Mesodermal cell (in vitro differentiated cells): ENCODE measurements around the gene SYNE2.
"Not testable (repeated sequence)": the region's sequence is repeated elsewhere in the genome, so short reads cannot be mapped to it uniquely, and the experiment has no call there.

Experiments
- H3K27ac ChIP-seq: 2 replicates; pipeline ENCODE4 v1.7.0; 2013; ENCODE audit warnings: mild to moderate bottlenecking, low read depth, low read length, moderate library complexity; ENCODE audit not compliant: severe bottlenecking
- H3K36me3 ChIP-seq: 2 replicates; pipeline ENCODE4 v1.7.1; 2013; ENCODE audit warnings: mild to moderate bottlenecking, low read length, moderate library complexity; ENCODE audit not compliant: control insufficient read depth, insufficient read depth
- H3K4me1 ChIP-seq: one replicate; pipeline ENCODE4 v1.7.1; 2013; ENCODE audit warnings: mild to moderate bottlenecking, low read length; ENCODE audit not compliant: insufficient read depth, control insufficient read depth, poor library complexity, severe bottlenecking
- H3K4me3 ChIP-seq: 2 replicates; pipeline ENCODE4 v1.7.0; 2013; ENCODE audit warnings: low read length, control low read depth, mild to moderate bottlenecking; ENCODE audit not compliant: insufficient read depth, poor library complexity, severe bottlenecking; ENCODE audit errors: extremely low read depth
- H3K9me3 ChIP-seq: 2 replicates; pipeline ENCODE4 v1.7.1; 2013; ENCODE audit warnings: mild to moderate bottlenecking, low read length, moderate library complexity; ENCODE audit not compliant: control insufficient read depth
- WGBS, 2 experiments: methylation state at CpG; one replicate each; pipeline ENCODE4 v1.1.5; 2013; ENCODE audit warnings: missing lambda C conversion rate in 2 of 2; ENCODE audit not compliant: insufficient coverage in 2 of 2; 5-methylcytosine and 5-hydroxymethylcytosine counted together

The SYNE2 gene

GRCh38 chr14:64118403-64118742 lies 265.6 kb downstream of the SYNE2 start:
- H3K4me3 ChIP-seq, H3K9me3 ChIP-seq, H3K27ac ChIP-seq, H3K4me1 ChIP-seq, H3K36me3 ChIP-seq: not testable (repeated sequence)
- WGBS, 2 experiments: 88 to 97% methylated on average over 4 to 5 of the region's 7 CpGs

- WGBS, 2 experiments: no CpG with 5 or more reads among the region's 2 CpGs
- H3K36me3 ChIP-seq: peaks cover 7% of the 10 kb centered on the region
- no peak overlapping the region for H3K4me3 ChIP-seq
- H3K4me1 ChIP-seq: peaks cover 5% of the 10 kb centered on the region
- no peak overlapping the region for H3K27ac ChIP-seq
- H3K9me3 ChIP-seq: no peaks in the 10 kb centered on the region
These were observed 266.1 kb downstream of the SYNE2 start for GRCh38 chr14:64118892-64119291.

- WGBS, 2 experiments: 85 to 86% methylated on average over 1 to 2 of the region's 2 CpGs
- Histone ChIP-seq H3K9me3 (no peaks in the 10 kb centered on the region), H3K4me3 (no peak overlapping the region), H3K36me3 (peaks cover 7% of the 10 kb centered on the region), H3K4me1 (peaks cover 2% of the 10 kb centered on the region), H3K27ac (no peak overlapping the region)
These were observed 266.7 kb downstream of the SYNE2 start for GRCh38 chr14:64119500-64119899.

GRCh38 chr14:64119980-64120379 lies 267.2 kb downstream of the SYNE2 start:
- peaks cover 7% of the 10 kb centered on the region for H3K36me3 ChIP-seq

GRCh38 chr14:64123241-64123822 lies 270.5 kb downstream of the SYNE2 start:
- 93 to 94% methylated on average over 5 of the region's 5 CpGs for WGBS, 2 experiments
- Histone ChIP-seq H3K36me3 (peaks cover 19% of the 10 kb centered on the region), H3K4me1 (no peaks in the 10 kb centered on the region), H3K9me3 (no peaks in the 10 kb centered on the region), H3K27ac (no peak overlapping the region), H3K4me3 (no peak overlapping the region)

More at GRCh38 chr14:64119980-64120379, 267.2 kb downstream of the SYNE2 start:
- Histone ChIP-seq H3K4me3 (no peak overlapping the region), H3K4me1 (no peaks in the 10 kb centered on the region), H3K9me3 (no peaks in the 10 kb centered on the region), H3K27ac (no peak overlapping the region)

GRCh38 chr14:64125270-64125669 lies 272.5 kb downstream of the SYNE2 start:
- Histone ChIP-seq H3K27ac (no peak overlapping the region), H3K4me1 (no peaks in the 10 kb centered on the region), H3K9me3 (no peaks in the 10 kb centered on the region), H3K4me3 (no peak overlapping the region), H3K36me3 (peaks cover 19% of the 10 kb centered on the region)
- WGBS, 2 experiments: 69 to 94% methylated on average over 1 to 2 of the region's 2 CpGs

GRCh38 chr14:64126548-64126947 lies 273.7 kb downstream of the SYNE2 start:
- Histone ChIP-seq H3K36me3 (peaks cover 19% of the 10 kb centered on the region), H3K9me3 (no peaks in the 10 kb centered on the region), H3K4me1 (no peaks in the 10 kb centered on the region), H3K4me3 (no peak overlapping the region), H3K27ac (no peak overlapping the region)
- WGBS, 2 experiments: 93% methylated on average over 5 of the region's 6 CpGs

GRCh38 chr14:64137657-64138290 lies 285.0 kb downstream of the SYNE2 start:
- Histone ChIP-seq H3K9me3 (no peaks in the 10 kb centered on the region), H3K36me3 (peaks cover 4% of the 10 kb centered on the region)
- 83 to 88% methylated on average over 5 to 7 of the region's 9 CpGs for WGBS, 2 experiments

GRCh38 chr14:64147126-64147790 lies 294.5 kb downstream of the SYNE2 start:
- Histone ChIP-seq H3K4me1 (peaks cover 8% of the 10 kb centered on the region), H3K36me3 (no peaks in the 10 kb centered on the region), H3K9me3 (no peaks in the 10 kb centered on the region), H3K4me3 (no peak overlapping the region), H3K27ac (no peak overlapping the region)
- WGBS, 2 experiments: 95 to 98% methylated on average over 4 to 5 of the region's 7 CpGs

More at GRCh38 chr14:64137657-64138290, 285.0 kb downstream of the SYNE2 start:
- Histone ChIP-seq H3K4me1 (peaks cover under 1% of the 10 kb centered on the region), H3K4me3 (no peak overlapping the region), H3K27ac (no peak overlapping the region)

- H3K4me1 ChIP-seq: peaks cover 2% of the 10 kb centered on the region
- no peak overlapping the region for H3K27ac ChIP-seq
- WGBS, 2 experiments: 88 to 93% methylated on average over 4 to 5 of the region's 8 CpGs
- no peaks in the 10 kb centered on the region for H3K36me3 ChIP-seq
- no peaks in the 10 kb centered on the region for H3K9me3 ChIP-seq
- H3K4me3 ChIP-seq: no peak overlapping the region
These were observed 297.1 kb downstream of the SYNE2 start for GRCh38 chr14:64149921-64150320.

- H3K4me3 ChIP-seq: no peak overlapping the region
- H3K27ac ChIP-seq: no peak overlapping the region
- H3K4me1 ChIP-seq: no peaks in the 10 kb centered on the region
- H3K9me3 ChIP-seq: no peaks in the 10 kb centered on the region
- H3K36me3 ChIP-seq: no peaks in the 10 kb centered on the region
- WGBS, 2 experiments: 75 to 79% methylated on average over 1 to 2 of the region's 2 CpGs
These were observed 305.8 kb downstream of the SYNE2 start for GRCh38 chr14:64158608-64159007.
